ENCODE data around the gene OMP. TPM values are rescaled to one million over a fixed set of nuclear protein-coding genes. Genes with fewer than 3 reads are reported as not detected.

The OMP gene
- total RNA-seq, 1 donor from 2014 or later: 1.0 TPM

DNA sequence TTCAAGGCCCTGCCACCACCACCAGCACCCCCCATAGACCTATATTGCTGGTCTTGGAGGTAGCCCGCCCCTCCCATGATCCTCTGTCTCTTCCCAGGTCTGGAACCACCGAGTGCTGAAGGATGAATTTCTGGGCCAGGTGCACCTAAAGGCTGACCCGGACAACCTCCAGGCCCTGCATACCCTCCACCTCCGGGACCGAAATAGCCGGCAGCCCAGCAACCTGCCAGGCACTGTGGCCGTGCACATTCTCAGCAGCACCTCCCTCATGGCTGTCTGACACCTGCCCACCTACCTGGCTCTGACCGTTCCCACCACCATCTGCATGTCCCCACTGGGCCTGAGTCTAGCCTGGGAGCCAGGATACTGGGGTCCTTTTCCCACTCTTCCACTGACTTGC lies 21.0 kb downstream of the OMP start:
- DNase-seq: no peak

DNA sequence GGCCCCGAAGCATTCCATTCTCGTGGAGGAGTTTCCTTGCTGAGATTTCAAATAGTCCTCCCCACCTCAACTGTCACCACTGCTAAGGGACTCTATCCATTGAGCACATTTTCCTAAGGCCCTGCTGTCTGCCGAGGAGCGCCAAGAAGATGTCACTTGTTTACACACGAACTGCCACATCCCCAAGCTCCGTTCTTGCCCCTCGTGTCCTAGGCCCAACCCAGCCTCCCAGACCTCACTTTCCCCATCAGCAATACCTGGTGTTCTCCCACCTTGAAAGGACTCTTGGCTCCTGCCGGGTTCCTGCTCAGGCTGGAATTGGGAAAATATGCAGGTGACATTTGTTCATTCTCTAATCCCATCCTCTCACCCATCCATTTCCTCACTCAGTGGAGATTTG lies 21.4 kb downstream of the OMP start:
- no peak for DNase-seq

DNA sequence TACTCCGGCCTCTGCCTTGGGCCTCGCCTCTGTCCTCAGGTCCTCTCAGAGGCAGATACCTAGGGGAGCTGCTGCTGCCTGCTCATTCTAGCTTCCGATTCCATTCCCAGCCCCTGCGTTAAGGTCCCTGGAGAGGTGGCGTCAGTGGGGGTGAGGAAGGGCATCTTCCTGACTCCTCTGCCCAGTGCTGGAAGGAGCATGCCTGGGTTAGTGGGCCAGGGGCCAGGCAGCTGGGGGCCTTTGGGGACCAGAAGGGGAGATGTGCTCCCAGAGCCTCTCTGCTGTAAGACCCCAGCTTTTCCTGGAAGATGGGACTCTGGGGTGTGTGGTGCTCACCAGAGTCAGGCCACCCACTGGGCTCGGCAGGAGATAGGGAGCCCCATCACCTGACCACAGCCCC lies 21.8 kb downstream of the OMP start:
- DNase-seq: no peak

DNA sequence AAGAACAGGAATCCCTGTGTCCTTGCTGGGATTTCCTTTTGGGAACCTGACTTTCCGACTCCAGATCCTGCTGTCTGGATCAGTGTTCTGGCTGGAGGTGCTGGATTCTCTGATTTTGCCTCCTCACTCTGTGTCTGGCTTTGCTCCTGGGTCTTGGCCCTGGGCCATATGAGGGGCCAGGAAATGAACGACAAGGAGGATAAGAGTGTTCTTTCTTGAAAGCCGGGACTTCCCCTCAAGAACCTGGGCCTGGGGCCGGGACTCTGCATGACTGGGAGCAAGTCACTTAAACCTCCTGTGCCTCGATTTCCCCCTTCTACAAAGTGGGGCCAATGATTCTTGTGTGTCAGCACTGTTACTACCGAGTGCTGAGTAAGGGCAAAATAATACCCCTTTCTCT lies 22.6 kb downstream of the OMP start:
- peak; percentile 54 for DNase-seq

DNA sequence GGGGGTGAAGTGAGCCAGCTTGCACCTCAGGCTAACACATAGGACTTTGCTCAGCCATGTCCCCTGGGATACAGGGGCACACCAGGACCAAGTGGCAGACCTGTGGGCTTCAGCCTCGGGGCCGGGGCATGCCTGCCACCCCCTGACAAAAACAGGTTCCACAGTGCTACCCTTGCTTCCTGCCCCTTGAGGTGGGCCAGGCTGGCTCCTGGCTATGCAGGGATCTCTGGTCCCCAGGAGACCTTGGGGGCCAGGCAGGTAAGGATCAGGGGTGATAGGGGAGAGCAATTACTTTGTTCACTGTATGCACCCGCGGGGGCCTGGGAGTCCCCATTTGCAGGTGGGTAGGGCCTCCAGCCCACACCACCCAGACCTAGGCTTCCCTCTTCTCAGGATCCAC lies 23.1 kb downstream of the OMP start:
- DNase-seq: no peak

DNA sequence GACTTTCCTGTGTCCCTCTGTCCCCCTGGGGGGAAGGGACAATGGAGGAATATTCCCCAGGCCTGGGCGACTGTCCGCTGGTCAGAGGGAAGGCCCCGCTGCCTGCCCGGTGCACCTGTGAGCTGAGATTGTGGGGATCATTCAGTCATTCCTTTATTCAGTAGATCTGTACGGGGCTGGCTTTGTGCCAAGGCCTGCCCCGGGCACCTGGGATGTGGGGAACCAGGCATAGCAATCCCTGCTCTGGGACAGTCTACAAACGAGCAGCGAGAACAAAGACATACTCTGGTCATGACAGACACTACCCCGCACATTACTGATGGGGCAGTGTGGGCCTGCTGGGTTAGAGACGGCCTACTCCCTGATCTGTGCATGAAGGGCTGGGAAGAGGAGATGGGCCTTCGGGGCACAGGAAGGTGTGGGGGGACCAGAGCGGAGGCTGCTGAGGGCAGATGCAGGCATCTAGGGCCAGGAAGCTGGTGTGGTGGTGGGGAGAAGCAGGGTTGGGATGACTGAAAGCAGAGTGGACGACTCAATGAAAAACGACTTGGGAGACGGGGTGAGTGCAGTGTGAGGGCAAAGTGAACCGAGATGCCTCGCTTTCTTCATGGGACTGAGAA lies 23.6 kb downstream of the OMP start:
- DNase-seq: no peak

DNA sequence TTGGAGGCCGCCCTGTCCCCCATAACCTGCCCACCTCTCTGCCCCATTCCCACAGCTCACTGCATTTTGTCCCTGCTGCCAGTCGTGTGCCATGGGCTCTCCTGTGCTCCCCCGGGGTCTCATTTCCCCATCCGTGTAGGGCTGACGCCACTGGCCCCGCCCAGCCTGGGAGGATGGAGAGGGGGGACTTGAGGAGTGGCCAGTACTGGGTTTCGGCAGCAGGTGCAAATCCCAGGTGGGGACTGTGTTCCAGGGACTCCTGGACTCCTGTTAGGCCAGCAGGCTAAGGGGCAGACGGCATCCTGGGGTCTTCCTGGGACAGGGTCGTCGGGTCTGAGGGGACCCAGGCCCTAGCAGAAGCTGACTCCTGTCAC lies 24.2 kb downstream of the OMP start:
- DNase-seq: no peak

DNA sequence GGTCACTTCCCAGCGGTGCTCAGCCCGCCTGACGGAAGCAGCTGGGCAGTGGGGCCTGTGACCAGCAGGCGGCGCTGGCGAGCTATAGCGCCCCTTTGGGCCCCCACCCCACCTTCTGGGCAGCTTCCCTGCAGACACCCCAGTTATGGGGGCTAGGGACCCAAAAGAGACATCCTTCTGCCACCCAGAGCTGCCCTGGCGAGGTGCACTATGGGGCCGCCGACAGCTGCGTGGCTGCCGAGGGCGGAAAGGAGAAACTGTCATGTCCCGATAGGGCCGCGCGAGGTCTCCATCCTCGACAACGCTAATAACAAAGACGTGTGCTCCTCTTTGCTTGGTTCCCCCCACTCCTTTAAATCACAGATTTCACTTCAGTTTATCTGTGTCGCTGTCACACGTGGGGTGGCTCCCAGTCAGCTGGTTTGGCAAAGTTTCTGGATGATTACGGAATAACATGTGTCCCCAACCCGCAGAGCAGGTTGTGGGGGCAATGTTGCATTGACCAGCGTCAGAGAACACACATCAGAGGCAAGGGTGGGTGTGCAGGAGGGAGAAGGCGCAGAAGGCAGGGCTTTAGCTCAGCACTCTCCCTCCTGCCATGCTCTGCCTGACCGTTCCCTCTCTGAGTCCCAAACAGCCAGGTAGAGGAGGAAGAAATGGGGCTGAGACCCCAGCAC lies 24.7 kb downstream of the OMP start:
- peak; percentile 79 for DNase-seq

DNA sequence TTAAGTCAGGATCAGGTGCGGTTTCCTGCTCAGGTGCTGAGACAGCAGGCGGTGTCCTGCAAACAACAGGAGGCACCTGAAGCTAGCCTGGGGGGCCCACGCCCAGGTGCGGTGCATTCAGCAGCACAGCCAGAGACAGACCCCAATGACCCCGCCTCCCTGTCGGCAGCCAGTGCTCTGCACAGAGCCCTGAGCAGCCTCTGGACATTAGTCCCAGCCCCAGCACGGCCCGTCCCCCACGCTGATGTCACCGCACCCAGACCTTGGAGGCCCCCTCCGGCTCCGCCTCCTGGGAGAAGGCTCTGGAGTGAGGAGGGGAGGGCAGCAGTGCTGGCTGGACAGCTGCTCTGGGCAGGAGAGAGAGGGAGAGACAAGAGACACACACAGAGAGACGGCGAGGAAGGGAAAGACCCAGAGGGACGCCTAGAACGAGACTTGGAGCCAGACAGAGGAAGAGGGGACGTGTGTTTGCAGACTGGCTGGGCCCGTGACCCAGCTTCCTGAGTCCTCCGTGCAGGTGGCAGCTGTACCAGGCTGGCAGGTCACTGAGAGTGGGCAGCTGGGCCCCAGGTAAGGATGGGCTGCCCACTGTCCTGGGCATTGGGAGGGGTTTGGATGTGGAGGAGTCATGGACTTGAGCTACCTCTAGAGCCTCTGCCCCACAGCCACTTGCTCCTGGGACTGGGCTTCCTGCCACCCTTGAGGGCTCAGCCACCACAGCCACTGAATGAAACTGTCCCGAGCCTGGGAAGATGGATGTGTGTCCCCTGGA lies 25.5 kb downstream of the OMP start, which contains the start of gene MYO7A:
TSS of gene MYO7A (plus strand) at position 327 of the 772 bp plus-strand sequence. CDS start 2,389 bp downstream, outside the sequence.
- peak; percentile 82 for DNase-seq

DNA sequence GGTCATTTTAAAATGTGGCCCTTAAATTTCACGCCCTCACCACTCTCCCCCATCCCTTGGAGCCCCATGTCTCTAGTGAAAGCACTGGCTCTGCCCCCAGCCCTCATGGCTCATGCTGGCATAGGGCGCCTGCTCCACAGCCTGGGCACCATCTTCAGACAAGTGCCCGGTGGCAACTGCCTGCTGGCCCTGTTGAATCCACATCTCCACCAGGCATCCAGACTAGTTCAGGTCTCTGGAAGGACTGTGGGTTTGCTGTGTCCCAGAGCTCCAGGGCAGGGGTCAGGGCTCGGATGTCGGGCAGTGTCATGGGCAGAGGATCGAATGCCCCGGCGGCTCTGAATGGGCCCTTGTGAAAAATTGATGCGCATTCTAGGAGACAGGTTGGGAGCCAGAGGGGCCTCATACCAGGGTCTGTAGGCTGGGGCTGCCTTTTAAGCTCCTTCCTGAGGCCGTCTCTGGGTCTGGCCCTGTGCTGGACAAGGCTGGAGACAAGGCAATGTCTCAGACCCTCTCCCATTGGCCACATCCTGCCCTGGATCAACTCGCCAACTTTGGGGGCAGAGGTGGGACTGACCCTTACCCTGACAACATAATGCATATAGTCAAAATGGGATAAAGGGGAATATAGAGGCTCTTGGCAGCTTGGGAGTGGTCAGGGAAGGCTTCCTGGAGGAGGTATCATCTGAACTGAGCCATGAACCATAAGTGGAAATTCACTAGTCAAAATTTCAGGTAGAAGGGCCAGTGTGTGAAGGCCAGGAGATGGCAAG lies 26.6 kb downstream of the OMP start:
- no peak for DNase-seq

DNA sequence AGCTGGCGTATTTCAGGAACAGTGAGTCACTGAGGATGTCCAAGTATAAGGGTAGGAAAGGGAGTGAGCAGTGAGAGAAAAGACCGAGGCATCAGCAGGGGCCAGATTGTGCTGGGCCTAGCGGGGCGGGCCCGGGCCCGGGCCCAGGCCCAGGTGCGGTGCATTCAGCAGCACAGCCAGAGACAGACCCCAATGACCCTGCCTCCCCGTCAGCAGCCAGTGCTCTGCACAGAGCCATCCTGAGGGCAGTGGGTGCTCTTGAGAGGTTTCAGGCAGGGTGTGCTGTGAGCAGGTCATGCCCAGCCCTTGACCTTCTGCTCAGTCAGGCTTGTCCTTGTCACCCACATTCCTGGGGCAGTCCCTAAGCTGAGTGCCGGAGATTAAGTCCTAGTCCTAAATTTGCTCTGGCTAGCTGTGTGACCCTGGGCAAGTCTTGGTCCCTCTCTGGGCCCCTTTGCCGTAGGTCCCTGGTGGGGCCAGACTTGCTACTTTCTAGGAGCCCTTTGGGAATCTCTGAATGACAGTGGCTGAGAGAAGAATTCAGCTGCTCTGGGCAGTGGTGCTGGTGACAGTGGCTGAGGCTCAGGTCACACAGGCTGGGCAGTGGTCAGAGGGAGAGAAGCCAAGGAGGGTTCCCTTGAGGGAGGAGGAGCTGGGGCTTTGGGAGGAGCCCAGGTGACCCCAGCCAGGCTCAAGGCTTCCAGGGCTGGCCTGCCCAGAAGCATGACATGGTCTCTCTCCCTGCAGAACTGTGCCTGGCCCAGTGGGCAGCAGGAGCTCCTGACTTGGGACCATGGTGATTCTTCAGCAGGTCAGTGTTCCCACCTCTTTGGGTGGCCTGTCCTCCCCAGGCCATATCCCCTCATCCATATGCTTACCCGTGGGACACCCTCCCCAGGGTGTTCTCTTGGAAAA lies 27.5 kb downstream of the OMP start:
- DNase-seq: no peak

DNA sequence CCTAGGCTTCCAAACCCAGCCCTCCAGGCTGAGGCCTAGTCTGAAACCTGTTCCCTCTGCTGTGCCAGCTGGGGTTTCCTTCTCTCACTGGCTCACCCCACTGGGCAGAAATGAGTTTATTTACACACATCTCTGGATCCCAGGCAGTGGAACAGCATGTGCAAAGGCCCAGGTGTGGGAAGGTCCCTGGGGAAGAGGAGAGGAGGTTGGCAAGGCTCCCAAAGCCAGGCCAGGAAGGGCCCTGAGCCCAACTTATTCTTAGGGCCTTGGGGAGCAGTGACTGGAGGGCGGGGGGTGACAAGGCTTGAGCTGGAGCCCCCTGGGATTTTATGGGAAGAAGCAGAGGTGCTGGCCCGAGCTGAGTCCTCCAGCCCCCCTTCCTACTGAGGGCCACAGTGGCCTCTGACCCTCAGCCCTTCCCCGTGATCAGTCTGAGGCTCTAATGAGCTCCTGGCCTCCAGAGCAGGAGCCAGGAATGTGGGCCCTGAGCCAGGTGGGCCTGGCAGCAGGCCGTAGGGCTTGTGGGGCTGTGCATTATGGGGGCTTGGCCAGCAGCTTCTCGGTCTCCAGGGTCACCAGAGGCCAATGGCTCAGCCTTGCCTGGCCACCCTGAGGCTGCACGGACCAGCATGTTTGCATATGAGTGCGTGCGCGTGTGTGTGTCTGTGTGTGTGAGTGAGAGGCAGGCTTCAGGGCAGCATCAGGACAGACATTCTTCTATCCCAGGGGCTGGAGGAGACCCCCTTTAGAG lies 28.3 kb downstream of the OMP start:
- DNase-seq: peak; percentile 53

DNA sequence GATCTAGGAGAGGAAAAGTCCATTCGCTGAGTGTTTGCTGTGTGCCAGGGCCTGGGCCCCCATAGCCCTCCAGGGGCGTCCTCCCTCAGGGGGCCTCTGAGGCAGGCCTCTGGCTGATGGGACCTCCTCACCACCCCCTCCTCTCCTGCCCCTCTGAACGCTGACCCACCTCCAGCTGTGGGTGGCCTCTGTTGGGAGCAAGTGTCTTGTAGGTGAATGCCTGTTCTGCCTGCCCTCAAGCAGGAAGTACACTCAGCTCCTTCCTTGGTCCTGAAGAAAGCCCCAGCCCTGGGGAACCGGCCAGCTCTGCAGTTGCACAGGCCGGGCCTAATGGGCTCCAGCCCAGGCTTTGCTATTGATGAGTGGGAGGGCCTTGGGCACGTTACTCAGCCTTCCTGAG lies 28.9 kb downstream of the OMP start:
- no peak for DNase-seq

DNA sequence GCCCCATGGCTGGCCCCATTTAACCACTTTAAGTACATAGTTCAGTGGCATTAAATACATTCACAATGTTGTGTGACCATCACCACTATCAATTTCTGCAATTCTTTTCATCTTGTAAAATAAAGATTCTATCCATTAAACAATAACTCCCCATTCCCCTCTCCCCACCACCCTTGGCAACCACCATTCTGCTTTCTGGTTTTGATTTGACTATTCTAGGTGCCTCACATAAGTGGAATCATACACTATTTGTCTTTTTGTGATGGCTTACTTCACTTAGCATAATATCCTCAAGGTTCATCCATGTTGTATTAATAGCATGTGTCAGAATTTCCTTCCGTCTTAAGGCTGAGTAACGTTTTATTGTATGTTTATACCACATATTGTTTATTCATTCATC lies 32.4 kb downstream of the OMP start:
- DNase-seq: no peak

DNA sequence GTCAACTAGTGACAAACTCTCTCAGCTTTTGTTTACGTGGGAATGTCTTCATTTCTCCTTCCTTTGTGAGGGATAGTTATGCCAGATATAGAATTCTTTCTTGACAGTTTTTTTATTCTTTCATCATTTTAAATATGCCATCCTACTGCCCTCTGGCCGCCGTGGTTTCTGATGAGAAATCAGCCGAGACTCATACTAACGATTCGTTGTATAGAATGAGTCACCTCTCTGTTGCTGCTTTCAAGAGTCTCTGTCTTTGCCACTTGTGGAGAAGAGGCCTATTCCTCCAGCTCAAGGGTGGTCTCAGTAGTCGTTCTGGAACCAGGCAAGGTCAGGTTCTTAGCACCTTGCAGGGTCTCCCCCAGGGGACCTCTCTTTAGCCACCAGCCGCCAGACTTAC lies 33.4 kb downstream of the OMP start:
- no peak for DNase-seq

DNA sequence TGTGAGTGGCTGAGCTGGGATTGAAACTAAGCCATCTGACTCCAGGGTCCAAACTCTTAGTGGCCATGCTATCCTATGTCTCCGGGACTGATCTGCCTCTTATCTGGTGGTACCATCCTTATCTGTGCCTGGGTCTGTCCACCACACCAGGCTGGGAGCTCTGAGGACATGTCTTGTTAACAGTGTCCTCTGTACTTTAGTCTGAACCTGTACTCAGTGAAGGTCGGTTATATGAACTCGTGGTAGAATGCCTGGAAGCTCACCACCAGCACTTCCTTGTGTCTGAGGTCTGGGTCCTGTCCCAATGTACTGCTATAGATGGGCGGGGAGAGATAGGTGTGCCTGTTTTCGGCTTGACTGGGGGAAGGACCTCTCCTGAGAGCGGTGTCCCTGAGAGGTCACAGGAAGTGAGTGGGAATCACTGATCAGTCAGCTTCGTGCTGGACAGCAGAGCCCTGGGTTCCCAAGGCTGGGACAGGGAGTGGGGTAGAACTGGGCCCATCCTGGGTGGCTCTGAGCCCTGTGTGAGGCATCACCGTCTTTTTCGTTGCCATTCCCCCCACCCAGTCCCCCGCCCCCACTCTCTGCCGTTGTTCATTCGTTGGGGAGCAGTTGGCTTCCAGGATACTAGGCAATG lies 34.3 kb downstream of the OMP start:
- no peak for DNase-seq

DNA sequence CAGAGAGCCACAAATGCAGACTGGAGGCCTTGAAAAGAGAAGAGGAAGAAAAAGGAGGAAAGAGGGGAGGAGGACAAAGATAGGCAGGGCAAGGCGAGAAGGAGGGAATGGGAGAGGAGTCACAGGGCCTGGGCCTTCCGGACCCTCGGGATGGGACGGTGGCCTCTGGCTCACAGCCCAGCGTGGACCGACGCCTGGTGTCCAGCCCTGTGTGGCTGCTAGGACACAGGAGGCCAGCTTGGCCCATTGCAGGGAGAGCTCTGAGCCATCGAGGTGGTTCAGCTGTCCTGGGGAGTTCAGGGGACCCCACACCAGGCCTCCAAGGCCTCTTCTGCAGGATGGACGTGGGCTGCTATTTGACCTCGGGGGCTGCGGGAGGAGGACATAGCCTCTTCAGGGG lies 34.8 kb downstream of the OMP start:
- no peak for DNase-seq

DNA sequence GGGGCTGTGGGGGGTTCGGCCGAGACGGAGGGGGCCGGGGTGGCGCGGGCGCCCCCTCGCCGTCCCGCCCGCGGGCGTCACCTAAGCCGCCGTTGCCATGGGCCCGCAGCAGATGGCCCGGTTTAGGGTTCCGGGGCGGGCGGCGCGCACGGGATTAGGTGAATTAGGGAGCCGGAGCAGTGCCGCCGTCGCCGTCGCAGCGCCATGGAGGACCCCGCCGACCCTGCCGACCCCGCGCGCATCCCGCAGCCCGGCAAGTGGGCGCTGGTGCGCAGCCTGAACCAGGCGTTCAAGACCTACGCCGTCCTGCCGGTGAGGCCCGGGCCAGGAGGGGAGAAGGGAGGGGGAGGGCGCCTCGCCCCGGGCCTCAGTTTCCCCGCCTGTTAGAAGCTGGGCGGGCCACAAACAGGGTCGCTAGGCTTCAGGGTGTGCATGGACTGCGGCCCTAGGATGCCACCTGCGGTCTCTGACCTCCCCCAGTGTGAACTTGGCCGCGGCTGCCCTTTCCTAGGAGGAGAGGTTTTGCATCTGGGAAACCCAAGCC lies 35.5 kb downstream of the OMP start:
- DNase-seq: no peak

DNA sequence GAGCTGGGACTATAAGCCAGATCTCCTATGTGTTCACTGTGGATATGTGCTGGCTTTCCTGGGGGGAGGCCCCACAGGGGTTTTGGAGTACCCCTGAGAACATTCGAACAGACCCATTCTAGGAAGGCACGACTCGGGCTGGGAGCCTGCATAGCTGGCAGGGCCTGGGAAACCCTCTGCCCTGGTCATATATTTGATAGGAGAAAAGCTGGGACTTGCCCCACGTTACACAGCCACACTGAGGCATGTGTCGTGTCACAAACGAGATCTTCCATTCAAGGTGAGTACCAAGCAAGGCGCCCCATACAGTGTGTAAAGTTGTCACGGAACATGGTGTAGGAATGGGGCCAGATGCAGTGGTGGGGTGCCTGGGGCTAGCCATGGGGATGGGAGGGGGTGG lies 36.6 kb downstream of the OMP start:
- no peak for DNase-seq

DNA sequence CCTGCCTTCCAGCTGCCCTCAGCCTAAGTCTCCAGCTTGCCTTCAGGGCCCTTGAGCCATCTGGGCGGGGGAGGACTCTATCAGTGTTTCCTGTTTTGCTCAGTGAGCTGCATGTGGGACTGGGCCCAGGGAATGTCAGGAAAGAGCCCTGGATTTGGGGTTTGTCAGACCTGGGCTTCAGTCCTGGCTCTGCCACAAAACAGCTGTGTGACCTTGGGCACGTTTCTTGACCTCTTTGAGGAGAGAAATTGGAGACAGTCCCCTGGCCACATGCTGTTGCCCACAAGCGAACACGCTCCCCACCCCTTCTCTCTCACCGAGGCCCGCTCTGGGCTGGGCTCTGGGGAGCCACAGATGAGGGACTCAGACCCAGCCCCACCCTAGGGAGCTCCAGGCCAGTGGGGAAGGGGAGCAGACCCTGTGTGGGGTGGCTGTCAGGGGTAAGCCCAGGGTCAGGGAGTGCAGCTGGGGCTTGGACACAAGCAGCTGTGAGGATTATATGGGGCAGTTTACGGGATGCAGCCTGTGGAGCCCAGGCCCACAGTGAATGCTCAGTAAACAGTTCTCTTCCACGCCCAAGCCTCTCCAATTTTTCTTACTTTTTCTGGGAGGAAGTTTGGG lies 37.7 kb downstream of the OMP start:
- DNase-seq: peak; percentile 42
